Lung (tissue), 12 donors: ENCODE data around the gene CSNK1G1. TPM values are rescaled to one million over a fixed set of nuclear protein-coding genes. Genes with fewer than 3 reads are reported as not detected.

Source experiments
- ATAC-seq: fragments of 200-7000 bp; cut with Tn5 transposase; one replicate; pipeline ENCODE4 v1.9.1; 2020; ENCODE audit warnings: moderate number of reproducible peaks; ENCODE audit not compliant: insufficient read depth, low FRiP score
- DNase-seq, 3 donors: peaks; one replicate each; pipeline ENCODE4 v3.0.0-alpha.2; 2013 to 2017
- H3K27ac ChIP-seq, 2 donors: one replicate each; pipeline ENCODE4 v1.5.1; 2013; ENCODE audit warnings: mild to moderate bottlenecking in 2 of 2, moderate library complexity in 2 of 2, control low read depth in 1 of 2, inconsistent platforms in 1 of 2, low read depth in 1 of 2, low read length in 1 of 2
- H3K27me3 ChIP-seq, 3 donors: one replicate each; pipeline ENCODE4 v1.5.1; 2013; ENCODE audit warnings: low read length in 2 of 3; ENCODE audit not compliant: control insufficient read depth in 3 of 3, insufficient read depth in 3 of 3
- H3K36me3 ChIP-seq, 4 donors: one replicate each; pipeline ENCODE4 v1.5.1; 2013; ENCODE audit warnings: low read length in 4 of 4, mild to moderate bottlenecking in 1 of 4, moderate library complexity in 1 of 4; ENCODE audit not compliant: control insufficient read depth in 4 of 4, insufficient read depth in 4 of 4
- H3K4me1 ChIP-seq, 5 donors: one replicate each; pipeline ENCODE4 v1.5.1; 2013; ENCODE audit warnings: low read length in 5 of 5, mild to moderate bottlenecking in 2 of 5, moderate library complexity in 1 of 5; ENCODE audit not compliant: control insufficient read depth in 5 of 5, insufficient read depth in 5 of 5
- H3K4me3 ChIP-seq: one replicate; pipeline ENCODE4 v1.5.1; 2013; ENCODE audit warnings: mild to moderate bottlenecking, control low read depth, moderate library complexity
- H3K9ac ChIP-seq, 2 donors: one replicate each; pipeline ENCODE4 v1.5.1; 2013; ENCODE audit warnings: low read length in 2 of 2, control low read depth in 1 of 2; ENCODE audit not compliant: insufficient read depth in 1 of 2
- H3K9me3 ChIP-seq, 4 donors: one replicate each; pipeline ENCODE4 v1.5.1; 2013; ENCODE audit warnings: low read length in 3 of 4, mild to moderate bottlenecking in 1 of 4, moderate library complexity in 1 of 4; ENCODE audit not compliant: control insufficient read depth in 4 of 4, insufficient read depth in 3 of 4
- WGBS, 2 donors: extraction: QIAGEN DNeasy Blood & Tissue Kit; methylation state at CpG; one replicate each; pipeline ENCODE4 v1.1.7; 2013; 5-methylcytosine and 5-hydroxymethylcytosine counted together
- polyA plus RNA-seq, 2 donors: library from polyadenylated mRNA; stranded (reverse); fragments of 200-250 nt; gene quantifications; one replicate each; pipeline ENCODE4 v1.2.1, GENCODE V29; 2013
- total RNA-seq, 2 donors: library from RNA; depleted of rRNA in 1 of 2; stranded (reverse); fragments of >200 nt in 1 of 2; gene quantifications; one replicate each; pipeline ENCODE4 v1.2.1, GENCODE V29; 2014 to 2021
- TF ChIP-seq, protein P1 (sequence below): IDR thresholded peaks from 2 replicates; pipeline ENCODE4 v1.5.1; 2012; ENCODE audit warnings: mild to moderate bottlenecking; ENCODE audit errors: control extremely low read depth, extremely low read depth
- donor health status: control.
- donor health status: control.
- donor health status: Bipolar disorder and iron deficiency.
- donor health status: healthy.
- donor health status: DM: yes; HTN: yes; CAD: no.

CSNK1G1 gene
- total and polyA plus RNA-seq, 4 donors, result 3.0 to 50.4 (median 12.9) TPM

- Histone ChIP-seq H3K27ac (peak overlapping the region in 1 of 2 donors; percentile 56), H3K9ac (no peak overlapping the region), H3K4me1 (peaks cover 0 to 4% (median 0%) of the 10 kb centered on the region in 5 donors), H3K9me3 (peaks cover 0 to 2% (median 0%) of the 10 kb centered on the region in 4 donors), H3K4me3 (no peak overlapping the region), H3K27me3 (no peaks in the 10 kb centered on the region), H3K36me3 (peaks cover 37 to 78% (median 48%) of the 10 kb centered on the region in 4 donors)
- 70 to 83% methylated on average over 6 of the region's 6 CpGs for WGBS, 2 donors
- DNase-seq, result no peak
- TF ChIP-seq, protein P1, sequence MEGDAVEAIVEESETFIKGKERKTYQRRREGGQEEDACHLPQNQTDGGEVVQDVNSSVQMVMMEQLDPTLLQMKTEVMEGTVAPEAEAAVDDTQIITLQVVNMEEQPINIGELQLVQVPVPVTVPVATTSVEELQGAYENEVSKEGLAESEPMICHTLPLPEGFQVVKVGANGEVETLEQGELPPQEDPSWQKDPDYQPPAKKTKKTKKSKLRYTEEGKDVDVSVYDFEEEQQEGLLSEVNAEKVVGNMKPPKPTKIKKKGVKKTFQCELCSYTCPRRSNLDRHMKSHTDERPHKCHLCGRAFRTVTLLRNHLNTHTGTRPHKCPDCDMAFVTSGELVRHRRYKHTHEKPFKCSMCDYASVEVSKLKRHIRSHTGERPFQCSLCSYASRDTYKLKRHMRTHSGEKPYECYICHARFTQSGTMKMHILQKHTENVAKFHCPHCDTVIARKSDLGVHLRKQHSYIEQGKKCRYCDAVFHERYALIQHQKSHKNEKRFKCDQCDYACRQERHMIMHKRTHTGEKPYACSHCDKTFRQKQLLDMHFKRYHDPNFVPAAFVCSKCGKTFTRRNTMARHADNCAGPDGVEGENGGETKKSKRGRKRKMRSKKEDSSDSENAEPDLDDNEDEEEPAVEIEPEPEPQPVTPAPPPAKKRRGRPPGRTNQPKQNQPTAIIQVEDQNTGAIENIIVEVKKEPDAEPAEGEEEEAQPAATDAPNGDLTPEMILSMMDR, result no peak
- peak; percentile 27 for ATAC-seq
Observed at GRCh38 chr15:64127521-64128270, 228.3 kb downstream of the CSNK1G1 start.

DNA sequence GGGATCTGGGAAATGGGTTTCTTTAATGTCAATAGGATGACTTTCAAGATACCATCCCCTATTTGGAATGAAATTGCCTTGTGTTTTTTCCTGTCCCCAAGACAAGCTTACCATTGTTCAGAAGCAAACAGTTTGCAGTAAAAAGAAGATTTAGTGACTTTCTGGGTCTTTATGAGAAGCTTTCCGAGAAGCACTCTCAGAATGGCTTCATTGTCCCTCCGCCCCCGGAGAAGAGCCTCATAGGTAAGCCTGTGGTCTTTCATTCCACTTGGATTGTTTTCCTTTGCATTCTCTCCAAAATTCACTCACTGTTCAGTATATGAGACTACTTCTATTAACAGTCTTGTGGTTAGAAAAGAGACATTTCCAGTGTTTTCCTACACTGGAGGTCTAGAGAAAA, 230.0 kb downstream of the CSNK1G1 start:
- 77 to 79% methylated on average over 3 of the region's 3 CpGs for WGBS, 2 donors
- Histone ChIP-seq H3K9ac (no peak overlapping the region), H3K4me1 (peaks cover 0 to 4% (median 0%) of the 10 kb centered on the region in 5 donors)

DNA sequence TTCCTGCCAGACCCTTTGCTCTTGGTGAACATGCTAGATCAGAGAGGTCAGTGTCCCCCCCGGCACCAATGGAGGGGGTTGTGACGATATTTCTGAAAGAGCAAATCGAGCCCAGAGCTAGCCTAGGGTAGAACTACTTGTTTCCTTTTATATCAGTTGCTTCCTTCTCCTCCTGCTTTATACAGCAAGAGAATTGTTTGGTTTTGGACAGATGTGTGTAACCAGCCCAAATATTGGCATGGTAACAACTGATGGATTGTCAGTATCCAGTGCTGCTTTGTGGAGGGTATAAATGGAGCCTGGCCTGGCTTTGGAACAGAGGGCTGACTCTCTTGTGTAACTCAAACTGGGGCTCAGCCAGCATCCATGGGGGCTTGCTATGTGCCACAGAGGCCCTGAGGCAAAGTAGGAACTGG, 233.0 kb downstream of the CSNK1G1 start:
- WGBS, 2 donors, result 93 to 98% methylated on average over 3 of the region's 3 CpGs
- DNase-seq, result no peak
- peaks cover 24 to 64% (median 29%) of the 10 kb centered on the region in 4 donors for H3K36me3 ChIP-seq

More for the DNA sequence above, 230.0 kb downstream of the CSNK1G1 start:
- TF ChIP-seq, protein P1, result no peak
- peaks cover 0 to 2% (median 0%) of the 10 kb centered on the region in 4 donors for H3K9me3 ChIP-seq
- no peak for ATAC-seq
- H3K27me3 ChIP-seq, result no peaks in the 10 kb centered on the region
- H3K36me3 ChIP-seq, result peaks cover 30 to 76% (median 35%) of the 10 kb centered on the region in 4 donors
- no peak overlapping the region for H3K27ac ChIP-seq
- H3K4me3 ChIP-seq, result no peak overlapping the region
- DNase-seq, result no peak

More for the DNA sequence above, 233.0 kb downstream of the CSNK1G1 start:
- ATAC-seq, result no peak
- Histone ChIP-seq H3K9ac (no peak overlapping the region), H3K4me1 (peaks cover 0 to 4% (median 0%) of the 10 kb centered on the region in 5 donors), H3K9me3 (peaks cover 0 to 2% (median 0%) of the 10 kb centered on the region in 4 donors), H3K27me3 (no peaks in the 10 kb centered on the region), H3K4me3 (no peak overlapping the region), H3K27ac (no peak overlapping the region)
- TF ChIP-seq, protein P1, result no peak
